ENCODE results near the gene ZBTB7C. TPM values are rescaled to one million over a fixed set of nuclear protein-coding genes. Genes with fewer than 3 reads are reported as not detected.

The ZBTB7C gene
- total and polyA plus RNA-seq, 4 donors = 3.2 to 10.9 (median 3.7) TPM

DNA sequence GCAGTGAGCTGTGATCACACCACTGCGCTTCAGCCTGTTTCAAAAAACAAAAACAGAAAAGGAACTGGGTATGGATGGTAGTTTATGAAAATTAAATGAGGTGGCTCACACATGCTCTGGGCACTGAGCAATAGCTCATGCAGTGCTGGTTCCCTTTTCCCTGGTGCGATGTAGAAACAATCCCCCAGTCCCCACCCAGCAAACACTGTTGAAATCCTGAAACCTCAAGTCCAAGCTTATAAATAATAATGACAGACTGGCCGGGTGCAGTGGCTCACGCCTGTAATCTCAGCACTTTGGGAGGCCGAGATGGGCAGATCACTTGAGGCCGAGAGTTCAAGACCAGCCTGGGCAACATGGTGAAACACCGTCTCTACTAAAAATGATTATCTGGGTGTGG lies 423.3 kb downstream of the ZBTB7C start:
- no peak overlapping the region for H3K4me3 ChIP-seq
- no peak overlapping the region for H3K9ac ChIP-seq (ENCODE audit: insufficient read depth in 1 of 2, low read length in 2 of 2)
- DNase-seq (no peak), ATAC-seq (ENCODE audit: insufficient read depth, low FRiP score) (peak; percentile 59)
- WGBS, 2 donors = 47 to 63% methylated on average over 7 of the region's 7 CpGs
- no peak overlapping the region for H3K27ac ChIP-seq (ENCODE audit: low read depth in 1 of 2, low read length in 1 of 2)
- H3K36me3 ChIP-seq (ENCODE audit: control insufficient read depth in 4 of 4, insufficient read depth in 4 of 4, low read length in 4 of 4) = no peaks in the 10 kb centered on the region
- no peaks in the 10 kb centered on the region for H3K4me1 ChIP-seq (ENCODE audit: control insufficient read depth in 5 of 5, insufficient read depth in 5 of 5, low read length in 5 of 5)
- no peaks in the 10 kb centered on the region for H3K27me3 ChIP-seq (ENCODE audit: control insufficient read depth in 3 of 3, insufficient read depth in 3 of 3, low read length in 2 of 3)
- no peaks in the 10 kb centered on the region for H3K9me3 ChIP-seq (ENCODE audit: control insufficient read depth in 4 of 4, insufficient read depth in 3 of 4, low read length in 3 of 4)
- TF ChIP-seq, protein P1, sequence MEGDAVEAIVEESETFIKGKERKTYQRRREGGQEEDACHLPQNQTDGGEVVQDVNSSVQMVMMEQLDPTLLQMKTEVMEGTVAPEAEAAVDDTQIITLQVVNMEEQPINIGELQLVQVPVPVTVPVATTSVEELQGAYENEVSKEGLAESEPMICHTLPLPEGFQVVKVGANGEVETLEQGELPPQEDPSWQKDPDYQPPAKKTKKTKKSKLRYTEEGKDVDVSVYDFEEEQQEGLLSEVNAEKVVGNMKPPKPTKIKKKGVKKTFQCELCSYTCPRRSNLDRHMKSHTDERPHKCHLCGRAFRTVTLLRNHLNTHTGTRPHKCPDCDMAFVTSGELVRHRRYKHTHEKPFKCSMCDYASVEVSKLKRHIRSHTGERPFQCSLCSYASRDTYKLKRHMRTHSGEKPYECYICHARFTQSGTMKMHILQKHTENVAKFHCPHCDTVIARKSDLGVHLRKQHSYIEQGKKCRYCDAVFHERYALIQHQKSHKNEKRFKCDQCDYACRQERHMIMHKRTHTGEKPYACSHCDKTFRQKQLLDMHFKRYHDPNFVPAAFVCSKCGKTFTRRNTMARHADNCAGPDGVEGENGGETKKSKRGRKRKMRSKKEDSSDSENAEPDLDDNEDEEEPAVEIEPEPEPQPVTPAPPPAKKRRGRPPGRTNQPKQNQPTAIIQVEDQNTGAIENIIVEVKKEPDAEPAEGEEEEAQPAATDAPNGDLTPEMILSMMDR (IDR thresholded peaks at IDR 0.05; ENCODE audit: control extremely low read depth, extremely low read depth) = no peak

DNA sequence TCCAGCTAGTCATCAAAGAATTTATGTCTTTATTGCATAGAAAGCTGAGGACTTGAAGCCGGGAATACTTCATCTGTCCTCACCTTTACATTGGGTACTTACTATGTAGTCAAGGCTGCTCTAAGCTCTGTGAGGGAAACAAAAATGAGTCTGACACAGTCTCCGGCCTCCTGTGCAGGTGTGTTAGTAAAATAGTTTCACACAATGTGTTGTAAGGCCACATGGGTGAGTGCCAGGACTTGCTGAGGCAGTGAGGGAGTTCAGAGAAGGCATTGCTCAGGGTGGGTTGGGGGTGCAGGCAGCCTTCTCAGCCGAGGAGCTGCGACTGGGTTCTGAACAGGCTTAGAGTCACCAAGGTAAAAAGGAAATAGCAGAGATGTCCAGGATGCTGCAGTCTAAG lies 424.2 kb downstream of the ZBTB7C start:
- no peak for DNase-seq
- no peak overlapping the region for H3K4me3 ChIP-seq
- whole genome bisulfite sequencing, 2 donors = 84 to 86% methylated on average over 4 of the region's 4 CpGs
- no peaks in the 10 kb centered on the region for H3K4me1 ChIP-seq (ENCODE audit: control insufficient read depth in 5 of 5, insufficient read depth in 5 of 5, low read length in 5 of 5)
- ATAC-seq (ENCODE audit: insufficient read depth, low FRiP score) = no peak
- H3K36me3 ChIP-seq (ENCODE audit: control insufficient read depth in 4 of 4, insufficient read depth in 4 of 4, low read length in 4 of 4) = no peaks in the 10 kb centered on the region
- no peak overlapping the region for H3K27ac ChIP-seq (ENCODE audit: low read depth in 1 of 2, low read length in 1 of 2)
- H3K27me3 ChIP-seq (ENCODE audit: control insufficient read depth in 3 of 3, insufficient read depth in 3 of 3, low read length in 2 of 3) = no peaks in the 10 kb centered on the region
- no peak overlapping the region for H3K9ac ChIP-seq (ENCODE audit: insufficient read depth in 1 of 2, low read length in 2 of 2)
- TF ChIP-seq, protein P1 (IDR thresholded peaks at IDR 0.05; ENCODE audit: control extremely low read depth, extremely low read depth) = no peak
- no peaks in the 10 kb centered on the region for H3K9me3 ChIP-seq (ENCODE audit: control insufficient read depth in 4 of 4, insufficient read depth in 3 of 4, low read length in 3 of 4)

DNA sequence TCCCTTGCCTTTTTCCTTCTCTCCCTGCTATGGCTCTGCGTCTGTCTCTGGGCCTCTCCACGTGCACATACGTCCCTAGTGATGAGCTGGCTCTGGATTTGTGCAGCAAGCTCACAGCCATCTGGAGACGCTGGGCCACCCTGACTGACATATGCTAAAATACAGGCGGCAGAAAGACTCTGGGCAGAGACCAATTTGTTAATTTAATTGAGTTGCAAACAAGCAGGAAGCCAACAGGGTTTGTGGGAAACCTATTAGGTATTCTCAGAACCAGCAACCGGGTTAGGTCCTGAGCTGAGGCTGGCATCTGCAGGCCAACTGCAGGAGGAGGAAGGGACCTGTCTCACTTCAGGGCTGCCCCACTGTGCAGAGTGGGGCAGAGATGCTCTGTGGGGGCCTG lies 425.2 kb downstream of the ZBTB7C start:
- 89 to 96% methylated on average over 6 of the region's 6 CpGs for WGBS, 2 donors

DNA sequence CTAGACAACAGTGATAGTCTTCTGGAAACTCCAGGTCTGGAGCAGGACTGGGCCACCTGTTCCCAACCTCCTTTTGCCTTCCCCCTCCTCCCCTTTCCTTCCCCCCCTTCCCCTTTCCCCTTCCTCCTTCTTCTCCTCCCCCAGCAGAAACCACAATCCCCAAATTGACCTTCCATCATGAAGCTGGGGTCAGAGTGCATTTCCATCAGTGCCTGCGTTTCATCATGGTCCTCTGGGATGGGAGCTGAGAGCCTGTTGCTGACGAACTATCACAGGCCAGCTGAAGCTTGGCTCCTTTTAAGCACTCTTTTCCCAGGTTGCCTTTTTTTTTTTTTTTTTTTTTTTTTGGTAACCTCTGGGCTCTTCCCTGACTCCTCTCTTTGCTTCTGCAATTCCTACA lies 426.1 kb downstream of the ZBTB7C start:
- ATAC-seq (ENCODE audit: insufficient read depth, low FRiP score) (no peak), DNase-seq (no peak)
- Histone ChIP-seq H3K4me3 (no peak overlapping the region), H3K9ac (ENCODE audit: insufficient read depth in 1 of 2, low read length in 2 of 2) (no peak overlapping the region), H3K4me1 (ENCODE audit: control insufficient read depth in 5 of 5, insufficient read depth in 5 of 5, low read length in 5 of 5) (no peaks in the 10 kb centered on the region), H3K9me3 (ENCODE audit: control insufficient read depth in 4 of 4, insufficient read depth in 3 of 4, low read length in 3 of 4) (no peaks in the 10 kb centered on the region), H3K27ac (ENCODE audit: low read depth in 1 of 2, low read length in 1 of 2) (no peak overlapping the region), H3K27me3 (ENCODE audit: control insufficient read depth in 3 of 3, insufficient read depth in 3 of 3, low read length in 2 of 3) (no peaks in the 10 kb centered on the region), H3K36me3 (ENCODE audit: control insufficient read depth in 4 of 4, insufficient read depth in 4 of 4, low read length in 4 of 4) (no peaks in the 10 kb centered on the region)
- 69 to 72% methylated on average over 2 of the region's 2 CpGs for WGBS, 2 donors
- TF ChIP-seq, protein P1 (IDR thresholded peaks at IDR 0.05; ENCODE audit: control extremely low read depth, extremely low read depth) = no peak

More for the DNA sequence above, 425.2 kb downstream of the ZBTB7C start:
- Histone ChIP-seq H3K27ac (ENCODE audit: low read depth in 1 of 2, low read length in 1 of 2) (no peak overlapping the region), H3K9ac (ENCODE audit: insufficient read depth in 1 of 2, low read length in 2 of 2) (no peak overlapping the region), H3K4me3 (no peak overlapping the region), H3K9me3 (ENCODE audit: control insufficient read depth in 4 of 4, insufficient read depth in 3 of 4, low read length in 3 of 4) (no peaks in the 10 kb centered on the region), H3K27me3 (ENCODE audit: control insufficient read depth in 3 of 3, insufficient read depth in 3 of 3, low read length in 2 of 3) (no peaks in the 10 kb centered on the region), H3K4me1 (ENCODE audit: control insufficient read depth in 5 of 5, insufficient read depth in 5 of 5, low read length in 5 of 5) (no peaks in the 10 kb centered on the region), H3K36me3 (ENCODE audit: control insufficient read depth in 4 of 4, insufficient read depth in 4 of 4, low read length in 4 of 4) (no peaks in the 10 kb centered on the region)
- TF ChIP-seq, protein P1 (IDR thresholded peaks at IDR 0.05; ENCODE audit: control extremely low read depth, extremely low read depth) = no peak
- ATAC-seq (ENCODE audit: insufficient read depth, low FRiP score) = no peak
- no peak for DNase-seq

Data from lung (tissue), 12 donors.